Measurements from ENCODE around the gene P4HA2.

The P4HA2 gene

DNA sequence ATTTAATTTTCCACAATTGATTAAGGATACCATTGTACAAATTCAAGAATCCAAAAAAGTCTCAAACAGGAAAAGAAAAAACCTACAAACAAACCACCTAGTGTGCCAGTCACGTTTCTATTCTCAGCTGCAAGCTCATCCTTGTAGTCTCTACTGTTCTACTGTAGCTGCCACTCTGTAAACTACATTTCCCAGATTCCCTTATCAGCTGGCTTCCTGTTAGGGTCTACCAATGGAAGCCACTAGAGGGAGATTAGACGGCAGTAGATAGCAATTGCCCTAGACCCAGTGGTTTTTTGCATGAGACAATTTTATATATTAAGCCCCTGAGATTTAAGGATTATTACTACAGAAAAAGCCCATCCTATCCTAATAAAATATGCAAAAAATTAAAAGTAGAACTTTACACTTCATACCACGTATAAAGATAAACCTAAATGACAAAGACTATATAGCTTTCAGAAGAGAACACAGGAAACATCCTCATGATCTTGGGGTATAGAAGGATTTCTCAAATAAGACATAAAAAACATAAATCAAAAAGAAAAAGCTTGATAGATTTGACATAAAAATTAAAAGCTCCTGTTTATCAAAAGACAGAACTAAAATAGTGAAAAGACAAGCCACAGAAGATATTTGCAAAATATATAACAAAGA is 37.4 kb downstream of the P4HA2 start:
- peak overlapping the region; percentile 3 for H2AFZ ChIP-seq (ENCODE audit: low read depth, low read length, severe bottlenecking)
- no peaks in the 10 kb centered on the region for H3K36me3 ChIP-seq (ENCODE audit: low read length)
- no peaks in the 10 kb centered on the region for H3K9me3 ChIP-seq (ENCODE audit: insufficient read depth, low read length)
- H3K79me2 ChIP-seq (ENCODE audit: insufficient read depth, low read length): no peaks in the 10 kb centered on the region
- H3K27me3 ChIP-seq (ENCODE audit: low read length): no peaks in the 10 kb centered on the region
- H3K9ac ChIP-seq (ENCODE audit: low read length): no peak overlapping the region
- H4K20me1 ChIP-seq (ENCODE audit: low read depth, low read length): no peaks in the 10 kb centered on the region
- no peak overlapping the region for H3K27ac ChIP-seq (ENCODE audit: low read depth, low read length)
- no peaks in the 10 kb centered on the region for H3F3A ChIP-seq (ENCODE audit: insufficient read depth)
- H3K4me3 ChIP-seq (ENCODE audit: insufficient read depth, low read length, poor library complexity, severe bottlenecking): no peak overlapping the region
- H3K4me2 ChIP-seq (ENCODE audit: low read depth, low read length, poor library complexity, severe bottlenecking): no peak overlapping the region
- TF ChIP-seq EZH2phosphoT487 (conservative IDR thresholded peaks at IDR 0.05; ENCODE audit: low read length): no peak
- TF ChIP-seq, protein P1, sequence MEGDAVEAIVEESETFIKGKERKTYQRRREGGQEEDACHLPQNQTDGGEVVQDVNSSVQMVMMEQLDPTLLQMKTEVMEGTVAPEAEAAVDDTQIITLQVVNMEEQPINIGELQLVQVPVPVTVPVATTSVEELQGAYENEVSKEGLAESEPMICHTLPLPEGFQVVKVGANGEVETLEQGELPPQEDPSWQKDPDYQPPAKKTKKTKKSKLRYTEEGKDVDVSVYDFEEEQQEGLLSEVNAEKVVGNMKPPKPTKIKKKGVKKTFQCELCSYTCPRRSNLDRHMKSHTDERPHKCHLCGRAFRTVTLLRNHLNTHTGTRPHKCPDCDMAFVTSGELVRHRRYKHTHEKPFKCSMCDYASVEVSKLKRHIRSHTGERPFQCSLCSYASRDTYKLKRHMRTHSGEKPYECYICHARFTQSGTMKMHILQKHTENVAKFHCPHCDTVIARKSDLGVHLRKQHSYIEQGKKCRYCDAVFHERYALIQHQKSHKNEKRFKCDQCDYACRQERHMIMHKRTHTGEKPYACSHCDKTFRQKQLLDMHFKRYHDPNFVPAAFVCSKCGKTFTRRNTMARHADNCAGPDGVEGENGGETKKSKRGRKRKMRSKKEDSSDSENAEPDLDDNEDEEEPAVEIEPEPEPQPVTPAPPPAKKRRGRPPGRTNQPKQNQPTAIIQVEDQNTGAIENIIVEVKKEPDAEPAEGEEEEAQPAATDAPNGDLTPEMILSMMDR (IDR thresholded peaks at IDR 0.05; ENCODE audit: insufficient read depth, low read length, poor library complexity, severe bottlenecking): peak; percentile 13
- no peaks in the 10 kb centered on the region for H3K9me2 ChIP-seq (replicated peaks; ENCODE audit: insufficient read depth, low read length)

DNA sequence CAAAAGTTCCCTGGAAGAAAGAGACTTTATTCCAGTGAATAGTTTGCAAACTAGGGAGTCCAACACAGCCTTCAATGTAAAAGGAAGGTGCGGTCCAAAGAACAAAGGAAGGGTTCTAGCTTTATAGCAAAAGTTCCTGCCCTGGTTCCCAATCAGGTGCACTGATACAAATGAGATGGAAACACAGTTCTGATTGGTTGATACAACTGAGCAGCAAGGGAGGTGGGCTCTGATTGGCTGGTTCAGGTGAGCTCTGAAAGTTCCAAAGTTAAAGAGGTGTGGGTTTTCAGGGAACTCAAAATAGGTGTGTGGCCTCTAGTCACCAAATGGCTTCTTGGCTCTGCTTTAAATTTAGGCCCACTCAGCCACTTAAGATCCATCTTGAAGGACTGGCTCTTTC is 43.1 kb downstream of the P4HA2 start:
- H3K4me2 ChIP-seq (ENCODE audit: low read depth, low read length, poor library complexity, severe bottlenecking): no peak overlapping the region
- TF ChIP-seq, protein P1 (IDR thresholded peaks at IDR 0.05; ENCODE audit: insufficient read depth, low read length, poor library complexity, severe bottlenecking): no peak
- no peak for TF ChIP-seq EZH2phosphoT487 (conservative IDR thresholded peaks at IDR 0.05; ENCODE audit: low read length)
- H4K20me1 ChIP-seq (ENCODE audit: low read depth, low read length): no peaks in the 10 kb centered on the region
- H3K9me2 ChIP-seq (replicated peaks; ENCODE audit: insufficient read depth, low read length): no peaks in the 10 kb centered on the region
- no peaks in the 10 kb centered on the region for H3K9me3 ChIP-seq (ENCODE audit: insufficient read depth, low read length)
- H3K4me3 ChIP-seq (ENCODE audit: insufficient read depth, low read length, poor library complexity, severe bottlenecking): no peak overlapping the region
- H3K27me3 ChIP-seq (ENCODE audit: low read length): no peaks in the 10 kb centered on the region
- H3K9ac ChIP-seq (ENCODE audit: low read length): no peak overlapping the region
- H3K27ac ChIP-seq (ENCODE audit: low read depth, low read length): no peak overlapping the region
- H2AFZ ChIP-seq (ENCODE audit: low read depth, low read length, severe bottlenecking): no peak overlapping the region
- H3K36me3 ChIP-seq (ENCODE audit: low read length): no peaks in the 10 kb centered on the region
- H3F3A ChIP-seq (ENCODE audit: insufficient read depth): no peaks in the 10 kb centered on the region
- no peaks in the 10 kb centered on the region for H3K79me2 ChIP-seq (ENCODE audit: insufficient read depth, low read length)

DNA sequence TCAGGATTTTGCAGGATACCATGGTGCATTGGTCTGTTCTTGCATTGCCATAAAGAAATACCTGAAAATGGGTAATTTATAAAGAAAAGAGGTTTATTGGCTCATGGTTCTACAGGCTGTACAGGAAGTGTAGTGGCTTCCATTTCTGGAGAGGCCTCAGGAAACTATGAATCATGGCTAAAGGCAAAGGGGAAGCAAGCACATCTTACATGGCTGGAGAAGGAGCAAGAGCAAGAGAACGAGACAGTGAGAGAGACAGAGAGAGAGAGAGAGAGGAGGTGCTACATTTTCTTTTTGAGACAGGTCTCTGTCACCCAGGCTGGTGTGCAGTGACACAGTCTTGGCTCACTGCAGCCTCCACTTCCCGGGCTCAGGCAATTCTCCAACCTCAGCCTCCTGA is 43.9 kb downstream of the P4HA2 start:
- no peak for TF ChIP-seq EZH2phosphoT487 (conservative IDR thresholded peaks at IDR 0.05; ENCODE audit: low read length)
- TF ChIP-seq, protein P1 (IDR thresholded peaks at IDR 0.05; ENCODE audit: insufficient read depth, low read length, poor library complexity, severe bottlenecking): no peak
- Histone ChIP-seq H3K27me3 (ENCODE audit: low read length) (no peaks in the 10 kb centered on the region), H4K20me1 (ENCODE audit: low read depth, low read length) (no peaks in the 10 kb centered on the region), H3K9me2 (replicated peaks; ENCODE audit: insufficient read depth, low read length) (no peaks in the 10 kb centered on the region), H3K79me2 (ENCODE audit: insufficient read depth, low read length) (no peaks in the 10 kb centered on the region), H3K9ac (ENCODE audit: low read length) (no peak overlapping the region), H3K4me2 (ENCODE audit: low read depth, low read length, poor library complexity, severe bottlenecking) (no peak overlapping the region), H3K36me3 (ENCODE audit: low read length) (no peaks in the 10 kb centered on the region), H3F3A (ENCODE audit: insufficient read depth) (no peaks in the 10 kb centered on the region), H3K9me3 (ENCODE audit: insufficient read depth, low read length) (no peaks in the 10 kb centered on the region), H2AFZ (ENCODE audit: low read depth, low read length, severe bottlenecking) (no peak overlapping the region), H3K4me3 (ENCODE audit: insufficient read depth, low read length, poor library complexity, severe bottlenecking) (no peak overlapping the region), H3K27ac (ENCODE audit: low read depth, low read length) (no peak overlapping the region)
